ENCODE data around the gene GRID1. TPM values are rescaled to one million over a fixed set of nuclear protein-coding genes. Genes with fewer than 3 reads are reported as not detected.

GRID1 gene
- total RNA-seq, 2 donors from 2014 or later, result 0.27 to 0.85 TPM

DNA sequence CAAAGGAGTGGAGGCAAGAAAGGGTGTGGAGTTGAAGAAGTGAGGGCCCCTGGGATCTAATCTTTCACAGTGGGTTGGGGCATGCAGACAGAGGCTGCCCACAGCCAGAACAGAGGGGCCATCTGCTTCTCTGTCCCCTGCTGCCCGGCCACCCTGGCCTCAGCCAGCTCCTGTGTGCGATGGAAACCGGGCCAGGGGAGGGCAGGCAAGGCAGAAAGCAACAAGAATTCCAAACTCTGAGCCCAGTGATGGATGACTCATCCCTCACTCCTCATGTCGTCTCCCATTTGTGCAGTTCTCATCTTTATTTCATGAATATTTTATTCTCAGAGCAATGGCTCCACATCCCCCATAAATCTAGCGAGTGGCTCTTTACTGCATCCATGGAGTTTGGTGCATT lies 757.1 kb downstream of the GRID1 start:
- no peaks in the 10 kb centered on the region for H3K36me3 ChIP-seq
- no peaks in the 10 kb centered on the region for H3K9me3 ChIP-seq
- no peaks in the 10 kb centered on the region for H3K27me3 ChIP-seq (replicated peaks; ENCODE audit: insufficient read depth)
- TF ChIP-seq, protein P1, sequence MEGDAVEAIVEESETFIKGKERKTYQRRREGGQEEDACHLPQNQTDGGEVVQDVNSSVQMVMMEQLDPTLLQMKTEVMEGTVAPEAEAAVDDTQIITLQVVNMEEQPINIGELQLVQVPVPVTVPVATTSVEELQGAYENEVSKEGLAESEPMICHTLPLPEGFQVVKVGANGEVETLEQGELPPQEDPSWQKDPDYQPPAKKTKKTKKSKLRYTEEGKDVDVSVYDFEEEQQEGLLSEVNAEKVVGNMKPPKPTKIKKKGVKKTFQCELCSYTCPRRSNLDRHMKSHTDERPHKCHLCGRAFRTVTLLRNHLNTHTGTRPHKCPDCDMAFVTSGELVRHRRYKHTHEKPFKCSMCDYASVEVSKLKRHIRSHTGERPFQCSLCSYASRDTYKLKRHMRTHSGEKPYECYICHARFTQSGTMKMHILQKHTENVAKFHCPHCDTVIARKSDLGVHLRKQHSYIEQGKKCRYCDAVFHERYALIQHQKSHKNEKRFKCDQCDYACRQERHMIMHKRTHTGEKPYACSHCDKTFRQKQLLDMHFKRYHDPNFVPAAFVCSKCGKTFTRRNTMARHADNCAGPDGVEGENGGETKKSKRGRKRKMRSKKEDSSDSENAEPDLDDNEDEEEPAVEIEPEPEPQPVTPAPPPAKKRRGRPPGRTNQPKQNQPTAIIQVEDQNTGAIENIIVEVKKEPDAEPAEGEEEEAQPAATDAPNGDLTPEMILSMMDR (IDR thresholded peaks at IDR 0.05), result no peak
- ATAC-seq (ENCODE audit: insufficient number of reproducible peaks, low FRiP score, low read depth) (no peak), DNase-seq (ENCODE audit: low spot score) (no peak)
- no peak overlapping the region for H3K27ac ChIP-seq
- no peaks in the 10 kb centered on the region for H3K4me1 ChIP-seq (ENCODE audit: control insufficient read depth in 1 of 2, low read depth in 2 of 2)
- H3K4me3 ChIP-seq, result no peak overlapping the region

DNA sequence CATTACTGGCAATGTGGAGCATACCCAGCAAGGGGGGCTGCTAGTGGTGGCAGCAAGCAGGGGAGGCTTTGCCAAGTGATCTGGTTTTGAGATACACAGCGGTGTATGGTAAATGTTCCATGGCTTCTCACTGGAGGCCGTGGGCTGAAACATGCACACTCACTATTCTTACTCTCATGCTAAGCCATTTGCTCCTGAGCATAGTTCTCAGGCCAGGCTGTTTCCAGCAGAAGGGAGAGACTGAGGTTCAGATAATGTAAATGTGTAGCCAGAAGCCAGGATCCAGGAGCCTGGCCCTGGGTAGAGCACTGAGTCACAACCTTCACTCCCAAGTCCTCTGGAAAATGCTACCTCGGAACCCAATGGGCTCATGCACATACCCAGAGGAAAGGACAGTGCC lies 757.9 kb downstream of the GRID1 start:
- no peak overlapping the region for H3K27ac ChIP-seq
- no peak overlapping the region for H3K4me3 ChIP-seq
- H3K4me1 ChIP-seq (ENCODE audit: control insufficient read depth in 1 of 2, low read depth in 2 of 2), result no peaks in the 10 kb centered on the region
- H3K36me3 ChIP-seq, result no peaks in the 10 kb centered on the region
- ATAC-seq (ENCODE audit: insufficient number of reproducible peaks, low FRiP score, low read depth) (no peak), DNase-seq (ENCODE audit: low spot score) (no peak)
- TF ChIP-seq, protein P1 (IDR thresholded peaks at IDR 0.05), result no peak
- H3K9me3 ChIP-seq, result no peaks in the 10 kb centered on the region
- no peaks in the 10 kb centered on the region for H3K27me3 ChIP-seq (replicated peaks; ENCODE audit: insufficient read depth)

DNA sequence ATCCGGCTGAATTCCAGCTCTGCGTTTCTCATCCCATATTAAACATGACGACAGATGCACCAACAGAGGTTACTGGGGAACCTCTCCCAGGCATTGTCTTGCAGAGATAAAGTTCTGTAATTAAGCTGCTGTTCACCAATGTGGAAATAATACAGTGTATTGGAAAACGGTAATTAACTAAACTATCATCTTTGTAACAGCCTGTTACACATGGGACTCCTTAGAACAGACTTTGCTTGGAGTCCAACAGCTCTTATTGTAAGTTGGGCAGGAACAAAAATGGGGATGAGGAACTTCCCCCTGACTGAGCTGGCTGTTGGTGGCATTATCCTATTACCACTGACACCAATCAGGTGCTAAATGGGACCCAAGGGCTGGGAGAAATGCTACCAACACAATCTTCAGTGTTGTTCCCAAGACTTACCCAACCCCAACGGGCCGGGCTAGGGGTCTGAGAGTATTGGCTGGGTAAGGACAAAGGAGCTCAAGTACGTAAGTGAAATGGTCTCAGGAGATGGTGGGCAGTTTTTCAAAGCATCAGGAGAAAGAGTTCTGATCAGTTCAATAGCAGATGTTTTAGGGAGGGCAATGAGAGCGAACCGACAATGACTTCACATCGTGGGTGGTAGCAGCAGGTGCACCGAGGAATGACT lies 759.4 kb downstream of the GRID1 start:
- H3K9me3 ChIP-seq, result no peaks in the 10 kb centered on the region
- no peaks in the 10 kb centered on the region for H3K27me3 ChIP-seq (replicated peaks; ENCODE audit: insufficient read depth)
- no peak for DNase-seq (ENCODE audit: low spot score)
- no peak overlapping the region for H3K27ac ChIP-seq
- no peak for ATAC-seq (ENCODE audit: insufficient number of reproducible peaks, low FRiP score, low read depth)
- H3K36me3 ChIP-seq, result no peaks in the 10 kb centered on the region
- no peaks in the 10 kb centered on the region for H3K4me1 ChIP-seq (ENCODE audit: control insufficient read depth in 1 of 2, low read depth in 2 of 2)
- no peak overlapping the region for H3K4me3 ChIP-seq
- TF ChIP-seq, protein P1 (IDR thresholded peaks at IDR 0.05), result no peak

- Histone ChIP-seq H3K27ac (no peak overlapping the region), H3K9me3 (no peaks in the 10 kb centered on the region), H3K27me3 (replicated peaks; ENCODE audit: insufficient read depth) (no peaks in the 10 kb centered on the region), H3K4me1 (ENCODE audit: control insufficient read depth in 1 of 2, low read depth in 2 of 2) (no peaks in the 10 kb centered on the region), H3K36me3 (no peaks in the 10 kb centered on the region), H3K4me3 (no peak overlapping the region)
- TF ChIP-seq, protein P1 (IDR thresholded peaks at IDR 0.05), result no peak
- no peak for DNase-seq (ENCODE audit: low spot score)
- ATAC-seq (ENCODE audit: insufficient number of reproducible peaks, low FRiP score, low read depth), result no peak
These were observed 760.2 kb downstream of the GRID1 start for GRCh38 chr10:85606401-85606800.

- Histone ChIP-seq H3K27me3 (replicated peaks; ENCODE audit: insufficient read depth) (no peaks in the 10 kb centered on the region), H3K4me3 (no peak overlapping the region), H3K27ac (no peak overlapping the region), H3K9me3 (no peaks in the 10 kb centered on the region), H3K36me3 (no peaks in the 10 kb centered on the region), H3K4me1 (ENCODE audit: control insufficient read depth in 1 of 2, low read depth in 2 of 2) (no peaks in the 10 kb centered on the region)
- TF ChIP-seq, protein P1 (IDR thresholded peaks at IDR 0.05), result no peak
- ATAC-seq (ENCODE audit: insufficient number of reproducible peaks, low FRiP score, low read depth) (no peak), DNase-seq (ENCODE audit: low spot score) (no peak)
These were observed 761.7 kb downstream of the GRID1 start for GRCh38 chr10:85604884-85605283.
